Stomach (tissue), 9 donors: ENCODE results near the gene FGR. TPM values are rescaled to one million over a fixed set of nuclear protein-coding genes. Genes with fewer than 3 reads are reported as not detected.

Source experiments
- DNase-seq, 2 donors: peaks; one replicate each; pipeline versions ENCODE4 v3.0.0 to v3.0.0-alpha.2; 2013 to 2019
- H3K27ac ChIP-seq, 5 donors: fragments of 200-600 bp in 4 of 5; sonication (generic) in 4 of 5; one replicate each; pipeline ENCODE4 v1.5.1; 2013 to 2019; ENCODE audit warnings: mild to moderate bottlenecking in 1 of 5, moderate library complexity in 1 of 5
- H3K27me3 ChIP-seq, 3 donors: fragments of 200-600 bp; sonication (generic); one replicate each; pipeline ENCODE4 v1.5.1; 2017 to 2019; ENCODE audit warnings: mixed run types in 1 of 3
- H3K36me3 ChIP-seq, 4 donors: fragments of 200-600 bp; sonication (generic); 1 replicate in 3 of 4; 2 replicates in 1 of 4; pipeline ENCODE4 v1.5.1; 2016 to 2019
- H3K4me1 ChIP-seq, 4 donors: fragments of 200-600 bp; sonication (generic); one replicate each; pipeline ENCODE4 v1.5.1; 2016 to 2019
- H3K4me3 ChIP-seq, 4 donors: fragments of 200-600 bp; sonication (generic) in 3 of 4; one replicate each; pipeline ENCODE4 v1.5.1; 2016 to 2019; ENCODE audit warnings: mild to moderate bottlenecking in 1 of 4
- H3K9me3 ChIP-seq, 4 donors: fragments of 200-600 bp; sonication (generic); one replicate each; pipeline ENCODE4 v1.5.1; 2016 to 2019
- CTCF ChIP-seq, 7 experiments: fragments of 450-650 bp in 4 of 7; fragments of 200-600 bp in 3 of 7; sonication (generic) in 3 of 7; IDR thresholded peaks; one replicate each; pipeline ENCODE4 v1.5.1; 2016 to 2019; ENCODE audit warnings: antibody characterized with exemption in 7 of 7, control low read depth in 2 of 7, mild to moderate bottlenecking in 1 of 7
- EP300 ChIP-seq: sonication (generic); formaldehyde crosslinking; IDR thresholded peaks from one replicate; pipeline ENCODE4 v1.6.1; 2017; ENCODE audit warnings: antibody characterized with exemption
- POLR2A ChIP-seq, 4 donors: fragments of 450-650 bp; IDR thresholded peaks; one replicate each; pipeline ENCODE4 v1.6.1; 2016; ENCODE audit warnings: antibody characterized with exemption in 4 of 4, control low read depth in 2 of 4, mild to moderate bottlenecking in 1 of 4, moderate library complexity in 1 of 4
- POLR2AphosphoS5 ChIP-seq, 3 donors: sonication (generic); formaldehyde crosslinking; IDR thresholded peaks; one replicate each; pipeline ENCODE4 v1.6.1; 2016; ENCODE audit warnings: antibody characterized with exemption in 3 of 3
- WGBS, 5 donors: extraction: QIAGEN DNeasy Blood & Tissue Kit in 3 of 5; methylation state at CpG; one replicate each; pipeline versions ENCODE4 v1.1.5 to v1.1.7; 2013 to 2018; 5-methylcytosine and 5-hydroxymethylcytosine counted together
- intact Hi-C: fragments of 100-400 bp; cut with DNase I; formaldehyde crosslinking; loops from one replicate; pipeline ENCODE4 v1.15.1; 2023; ENCODE audit warnings: low total_unique reads
- polyA plus RNA-seq, 3 donors: library from polyadenylated mRNA; stranded (reverse); fragments of 200-250 nt; gene quantifications; one replicate each; pipeline ENCODE4 v1.2.3, GENCODE V29; 2013
- total RNA-seq, 5 donors: library from RNA; depleted of rRNA; stranded (reverse); fragments of >200 nt; gene quantifications; one replicate each; pipeline versions ENCODE4 v1.1.0 to v1.2.3, GENCODE V29; 2014 to 2016
- donor health status: healthy with polysubstance abuse.
- donor health status: Bipolar disorder and iron deficiency.
- donor health status: healthy.

FGR gene
- total and polyA plus RNA-seq, 8 donors, result 3.1 to 9.9 (median 6.8) TPM; not detected in 2

DNA sequence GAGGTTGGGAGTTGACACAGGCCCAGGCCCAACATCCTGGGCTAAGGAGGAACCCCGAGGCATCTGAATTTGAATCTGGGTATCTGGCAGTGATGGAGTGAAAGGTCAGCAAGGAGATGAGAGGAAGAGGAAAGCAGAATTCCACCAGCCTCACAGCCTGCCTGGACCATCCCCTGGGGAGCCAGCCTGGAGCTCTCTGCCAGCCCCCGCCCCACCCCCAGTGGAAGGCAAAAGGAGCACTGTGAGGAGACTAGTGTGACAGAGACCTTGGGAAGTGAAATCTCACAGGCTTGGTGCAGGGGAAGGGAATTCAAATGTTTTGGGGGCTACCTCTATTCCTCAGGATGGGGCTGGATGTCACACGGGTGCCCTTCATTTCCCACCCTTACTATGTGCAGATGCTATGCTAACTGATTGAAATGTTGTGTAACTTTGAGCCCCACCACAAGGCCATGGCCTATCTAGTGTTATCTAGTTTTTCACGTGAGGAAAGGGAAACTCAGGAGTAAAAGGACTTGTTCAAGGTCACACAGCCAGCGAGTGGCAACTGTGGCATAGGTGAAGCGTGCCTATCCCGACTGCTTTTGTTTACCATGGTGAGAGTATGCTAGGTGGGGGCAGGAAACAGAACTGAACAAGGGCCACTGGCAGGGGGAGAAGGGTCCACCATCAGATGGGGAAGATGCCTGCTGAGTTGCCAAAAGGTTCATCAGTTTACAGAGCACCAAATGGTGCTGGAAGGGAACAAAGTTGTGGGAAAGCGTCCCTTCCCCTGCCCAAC lies 60.8 kb downstream of the FGR start:
- TF ChIP-seq POLR2A (IDR thresholded peaks at IDR 0.05) (no peak), POLR2AphosphoS5 (IDR thresholded peaks at IDR 0.05) (peak in 1 of 3 donors; percentile 38)
- Histone ChIP-seq H3K27me3 (peaks cover 0 to 10% (median 0%) of the 10 kb centered on the region in 3 donors), H3K27ac (peak overlapping the region; percentile 85 to 97 (median 95)), H3K4me1 (peaks cover 89 to 97% (median 91%) of the 10 kb centered on the region in 4 donors), H3K36me3 (no peaks in the 10 kb centered on the region), H3K4me3 (peak overlapping the region in 1 of 4 donors; percentile 49), H3K9me3 (no peaks in the 10 kb centered on the region)
- intact Hi-C loops, result no loop called here
- DNase-seq, result peak in 1 of 2 donors; percentile 54
- 51 to 65% (median 57%) methylated on average over 8 of the region's 8 CpGs for WGBS, 5 donors

GRCh38 chr1:27572679-27573426 lies 62.1 kb downstream of the FGR start:
- peaks cover 97 to 100% (median 98%) of the 10 kb centered on the region in 4 donors for H3K4me1 ChIP-seq
- H3K27ac ChIP-seq, result peak overlapping the region; percentile 12 to 97 (median 95)
- DNase-seq, result no peak
- peak overlapping the region in 1 of 4 donors; percentile 6 for H3K4me3 ChIP-seq
- intact Hi-C loops, result no loop called here
- WGBS, 5 donors, result 68 to 82% (median 75%) methylated on average over 14 of the region's 14 CpGs
- TF ChIP-seq CTCF (IDR thresholded peaks at IDR 0.05) (no peak), EP300 (no peak), POLR2AphosphoS5 (IDR thresholded peaks at IDR 0.05) (no peak), POLR2A (IDR thresholded peaks at IDR 0.05) (no peak)
- H3K36me3 ChIP-seq, result no peaks in the 10 kb centered on the region
- peaks cover 0 to 10% (median 0%) of the 10 kb centered on the region in 3 donors for H3K27me3 ChIP-seq
- no peaks in the 10 kb centered on the region for H3K9me3 ChIP-seq

GRCh38 chr1:27572019-27572678 lies 62.8 kb downstream of the FGR start:
- TF ChIP-seq POLR2A (IDR thresholded peaks at IDR 0.05) (no peak), EP300 (no peak), POLR2AphosphoS5 (IDR thresholded peaks at IDR 0.05) (no peak), CTCF (IDR thresholded peaks at IDR 0.05) (no peak)
- 23 to 32% (median 32%) methylated on average over 9 of the region's 9 CpGs for WGBS, 5 donors
- Histone ChIP-seq H3K27me3 (peaks cover 0 to 10% (median 0%) of the 10 kb centered on the region in 3 donors), H3K4me3 (peak overlapping the region in 2 of 4 donors; percentile 6), H3K36me3 (no peaks in the 10 kb centered on the region), H3K27ac (peak overlapping the region; percentile 46 to 97 (median 95)), H3K4me1 (peaks cover 97 to 100% (median 99%) of the 10 kb centered on the region in 4 donors), H3K9me3 (no peaks in the 10 kb centered on the region)
- intact Hi-C loops, result no loop called here
- DNase-seq, result no peak

DNA sequence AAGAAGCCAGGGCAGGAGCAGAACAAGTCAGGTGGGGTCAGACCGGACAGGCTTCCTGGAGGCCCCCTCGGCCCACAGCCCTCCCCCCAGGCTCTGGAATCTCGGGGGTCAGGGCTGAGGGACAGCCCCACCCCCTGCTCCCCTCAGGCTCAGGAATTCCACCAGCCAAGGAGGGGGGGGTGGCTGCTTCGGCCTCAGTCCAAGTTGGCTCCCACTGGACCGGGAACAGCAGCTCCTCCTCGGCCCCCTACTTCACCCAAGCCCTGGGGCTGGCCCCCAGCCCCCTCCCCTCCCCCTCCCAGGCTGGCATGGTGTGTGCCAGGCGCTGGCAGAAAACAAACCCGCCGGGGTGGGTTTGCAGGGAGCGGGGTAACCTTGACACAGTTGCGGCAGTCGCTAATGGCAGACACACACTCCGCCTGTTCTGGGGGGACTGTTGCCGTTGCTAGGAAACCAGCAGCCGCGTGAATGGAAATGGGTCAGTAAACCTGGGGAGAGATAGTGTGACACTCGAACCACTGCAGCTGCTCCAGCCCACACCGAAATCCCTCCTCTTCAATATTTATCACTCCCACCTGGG lies 63.5 kb downstream of the FGR start:
- intact Hi-C loops, result no loop called here
- Histone ChIP-seq H3K4me1 (peaks cover 97 to 100% (median 100%) of the 10 kb centered on the region in 4 donors), H3K27me3 (peaks cover 0 to 10% (median 0%) of the 10 kb centered on the region in 3 donors), H3K36me3 (no peaks in the 10 kb centered on the region), H3K4me3 (peak overlapping the region in 1 of 4 donors; percentile 6), H3K9me3 (no peaks in the 10 kb centered on the region), H3K27ac (peak overlapping the region; percentile 46 to 97 (median 95))
- DNase-seq, result peak in 1 of 2 donors; percentile 91
- TF ChIP-seq POLR2AphosphoS5 (IDR thresholded peaks at IDR 0.05), result no peak
- TF ChIP-seq CTCF (IDR thresholded peaks at IDR 0.05), result no peak
- no peak for TF ChIP-seq EP300
- no peak for TF ChIP-seq POLR2A (IDR thresholded peaks at IDR 0.05)
- WGBS, 5 donors, result 29 to 45% (median 38%) methylated on average over 12 to 18 of the region's 18 CpGs
